Gastroesophageal sphincter (tissue), 4 donors: ENCODE measurements around the gene DYNLT4. TPM values are rescaled to one million over a fixed set of nuclear protein-coding genes. Genes with fewer than 3 reads are reported as not detected.

Source experiments
- ATAC-seq: fragments of 150-250 bp; one replicate; pipeline ENCODE4 v1.9.1; 2016; ENCODE audit warnings: mild to moderate bottlenecking, moderate library complexity
- H3K27ac ChIP-seq, 4 donors: fragments of 200-600 bp; sonication (generic) in 3 of 4; 1 replicate in 3 of 4; 2 replicates in 1 of 4; pipeline ENCODE4 v1.5.1; 2016 to 2019
- H3K27me3 ChIP-seq: fragments of 200-600 bp; sonication (generic); one replicate; pipeline ENCODE4 v1.5.1; 2019
- H3K36me3 ChIP-seq, 2 donors: fragments of 200-600 bp; sonication (generic); one replicate each; pipeline ENCODE4 v1.5.1; 2019; ENCODE audit warnings: control low read depth in 1 of 2
- H3K4me1 ChIP-seq, 3 donors: fragments of 200-600 bp; sonication (generic); 1 replicate in 2 of 3; 2 replicates in 1 of 3; pipeline ENCODE4 v1.5.1; 2016 to 2019; ENCODE audit warnings: control low read depth in 2 of 3
- H3K4me3 ChIP-seq, 2 donors: fragments of 200-600 bp; sonication (generic); one replicate each; pipeline ENCODE4 v1.5.1; 2019; ENCODE audit warnings: mild to moderate bottlenecking in 1 of 2, moderate library complexity in 1 of 2
- H3K9me3 ChIP-seq, 3 donors: fragments of 200-600 bp; sonication (generic); one replicate each; pipeline ENCODE4 v1.5.1; 2017 to 2019; ENCODE audit warnings: control low read depth in 2 of 3
- EP300 ChIP-seq: sonication (generic); formaldehyde crosslinking; IDR thresholded peaks from one replicate; pipeline ENCODE4 v1.6.1; 2017; ENCODE audit warnings: antibody characterized with exemption, mild to moderate bottlenecking
- POLR2A ChIP-seq, 2 donors: fragments of 450-650 bp; IDR thresholded peaks; one replicate each; pipeline ENCODE4 v1.6.1; 2017; ENCODE audit warnings: antibody characterized with exemption in 2 of 2, mild to moderate bottlenecking in 2 of 2, moderate library complexity in 1 of 2
- POLR2AphosphoS5 ChIP-seq: sonication (generic); formaldehyde crosslinking; IDR thresholded peaks from one replicate; pipeline ENCODE4 v1.6.1; 2017; ENCODE audit warnings: antibody characterized with exemption
- WGBS, 2 donors: methylation state at CpG; one replicate each; pipeline ENCODE4 v1.1.5; 2018; ENCODE audit warnings: low coverage in 1 of 2; 5-methylcytosine and 5-hydroxymethylcytosine counted together
- total RNA-seq, 4 donors: library from RNA; depleted of rRNA; stranded (reverse); fragments of >200 nt; gene quantifications; one replicate each; pipeline ENCODE4 v1.1.0, GENCODE V29; 2016
- TF ChIP-seq, protein P1 (sequence below), 4 experiments: fragments of 200-600 bp in 2 of 4; fragments of 450-650 bp in 2 of 4; sonication (generic) in 1 of 4; IDR thresholded peaks; one replicate each; pipeline ENCODE4 v1.5.1; 2017 to 2019; ENCODE audit warnings: antibody characterized with exemption in 4 of 4, mild to moderate bottlenecking in 2 of 4, moderate library complexity in 2 of 4

Gene DYNLT4
- total RNA-seq, 4 donors from 2014 or later: 1.4 TPM; not detected in 3

- Histone ChIP-seq H3K27me3 (no peaks in the 10 kb centered on the region), H3K27ac (peak overlapping the region in 3 of 4 donors; percentile 33 to 79 (median 73)), H3K36me3 (peaks cover 0 to under 1% of the 10 kb centered on the region in 2 donors), H3K9me3 (no peaks in the 10 kb centered on the region), H3K4me3 (peak overlapping the region in 1 of 2 donors; percentile 62), H3K4me1 (peaks cover 0 to 36% (median 18%) of the 10 kb centered on the region in 3 donors)
- TF ChIP-seq EP300 (no peak), POLR2A (IDR thresholded peaks at IDR 0.05) (no peak), POLR2AphosphoS5 (no peak)
- TF ChIP-seq, protein P1, sequence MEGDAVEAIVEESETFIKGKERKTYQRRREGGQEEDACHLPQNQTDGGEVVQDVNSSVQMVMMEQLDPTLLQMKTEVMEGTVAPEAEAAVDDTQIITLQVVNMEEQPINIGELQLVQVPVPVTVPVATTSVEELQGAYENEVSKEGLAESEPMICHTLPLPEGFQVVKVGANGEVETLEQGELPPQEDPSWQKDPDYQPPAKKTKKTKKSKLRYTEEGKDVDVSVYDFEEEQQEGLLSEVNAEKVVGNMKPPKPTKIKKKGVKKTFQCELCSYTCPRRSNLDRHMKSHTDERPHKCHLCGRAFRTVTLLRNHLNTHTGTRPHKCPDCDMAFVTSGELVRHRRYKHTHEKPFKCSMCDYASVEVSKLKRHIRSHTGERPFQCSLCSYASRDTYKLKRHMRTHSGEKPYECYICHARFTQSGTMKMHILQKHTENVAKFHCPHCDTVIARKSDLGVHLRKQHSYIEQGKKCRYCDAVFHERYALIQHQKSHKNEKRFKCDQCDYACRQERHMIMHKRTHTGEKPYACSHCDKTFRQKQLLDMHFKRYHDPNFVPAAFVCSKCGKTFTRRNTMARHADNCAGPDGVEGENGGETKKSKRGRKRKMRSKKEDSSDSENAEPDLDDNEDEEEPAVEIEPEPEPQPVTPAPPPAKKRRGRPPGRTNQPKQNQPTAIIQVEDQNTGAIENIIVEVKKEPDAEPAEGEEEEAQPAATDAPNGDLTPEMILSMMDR (IDR thresholded peaks at IDR 0.05): no peak
- no peak for ATAC-seq
- 50 to 67% methylated on average over 2 of the region's 9 CpGs for WGBS, 2 donors
Measured at GRCh38 chr1:44786841-44787426, 20.2 kb downstream of the DYNLT4 start.

DNA sequence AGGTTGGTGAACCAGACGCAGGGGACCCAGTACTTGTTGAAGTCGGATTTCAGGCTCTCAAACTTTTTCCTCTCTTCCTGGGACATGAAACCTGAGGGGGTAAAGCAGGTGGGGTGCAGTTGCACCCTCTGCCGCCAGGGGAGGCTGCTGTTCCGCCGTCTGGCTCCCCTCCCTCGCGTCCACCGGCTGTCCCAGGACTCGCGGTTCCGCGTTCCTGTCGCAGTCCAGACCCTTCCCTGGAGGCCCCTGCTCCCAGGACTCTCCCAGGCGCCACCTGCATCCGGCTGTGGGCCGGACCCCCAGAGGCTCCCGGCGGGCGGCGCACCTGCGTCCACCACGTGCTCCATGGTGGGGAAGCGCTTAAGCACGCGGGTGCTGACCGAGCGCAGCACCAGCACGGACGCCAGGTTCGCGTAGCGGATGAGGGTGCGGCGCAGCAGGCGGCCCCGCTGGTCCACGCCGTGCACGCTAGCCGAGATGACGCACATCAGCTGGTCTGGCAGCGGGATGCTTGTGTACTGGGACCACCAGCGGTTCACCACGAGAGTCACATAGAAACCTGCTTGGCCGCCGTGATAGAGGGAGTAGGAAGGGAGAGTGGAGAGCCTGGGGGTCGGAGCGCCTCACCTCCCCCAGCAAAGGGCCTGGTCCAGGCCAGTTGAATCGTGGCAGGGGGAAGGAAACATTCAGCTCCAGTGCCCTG lies 20.9 kb downstream of the DYNLT4 start:
- 6% methylated on average over 3 of the region's 49 CpGs; no CpG with 5 or more reads in 1 of the 2 donors for WGBS, 2 donors
- ATAC-seq: peak; percentile 80
- Histone ChIP-seq H3K27me3 (no peaks in the 10 kb centered on the region), H3K36me3 (peaks cover 0 to 7% of the 10 kb centered on the region in 2 donors), H3K9me3 (no peaks in the 10 kb centered on the region), H3K27ac (peak overlapping the region in 3 of 4 donors; percentile 33 to 79 (median 73)), H3K4me3 (peak overlapping the region; percentile 29 to 62), H3K4me1 (peaks cover 0 to 36% (median 18%) of the 10 kb centered on the region in 3 donors)
- no peak for TF ChIP-seq EP300
- TF ChIP-seq POLR2A (IDR thresholded peaks at IDR 0.05): peak in 1 of 2 donors; percentile 14
- TF ChIP-seq, protein P1 (IDR thresholded peaks at IDR 0.05): peak; percentile 98 to 100 (median 99)
- TF ChIP-seq POLR2AphosphoS5: peak; percentile 11

- Histone ChIP-seq H3K36me3 (peaks cover 0 to 14% of the 10 kb centered on the region in 2 donors), H3K27ac (peak overlapping the region in 3 of 4 donors; percentile 33 to 79 (median 73)), H3K4me3 (peak overlapping the region in 1 of 2 donors; percentile 62), H3K27me3 (no peaks in the 10 kb centered on the region), H3K9me3 (no peaks in the 10 kb centered on the region), H3K4me1 (peaks cover 0 to 36% (median 18%) of the 10 kb centered on the region in 3 donors)
- ATAC-seq: no peak
- 34 to 60% methylated on average over 3 to 11 of the region's 11 CpGs for WGBS, 2 donors
- no peak for TF ChIP-seq EP300
- TF ChIP-seq, protein P1 (IDR thresholded peaks at IDR 0.05): no peak
- no peak for TF ChIP-seq POLR2AphosphoS5
- no peak for TF ChIP-seq POLR2A (IDR thresholded peaks at IDR 0.05)
Measured at GRCh38 chr1:44785501-44786137, 21.5 kb downstream of the DYNLT4 start.

DNA sequence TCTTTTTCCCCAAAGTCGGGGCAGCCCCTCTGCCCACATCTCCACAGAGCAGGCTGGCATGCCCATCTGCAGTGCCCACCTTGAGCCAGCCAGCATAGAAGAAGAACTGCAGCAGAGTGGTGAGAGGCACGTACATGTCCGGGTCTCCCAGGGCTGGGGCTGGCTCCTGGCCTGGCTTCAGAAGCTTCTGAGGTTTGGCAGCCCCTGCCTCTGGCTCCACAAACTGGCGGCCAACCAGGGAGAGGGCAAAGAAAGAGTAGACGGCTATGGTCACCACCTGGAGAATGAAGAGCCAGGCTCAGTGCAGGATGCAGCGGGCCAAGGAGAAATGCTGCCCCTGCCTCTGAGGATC lies 22.1 kb downstream of the DYNLT4 start:
- Histone ChIP-seq H3K4me3 (no peak overlapping the region), H3K27ac (peak overlapping the region in 1 of 4 donors; percentile 72), H3K9me3 (no peaks in the 10 kb centered on the region), H3K36me3 (peaks cover 0 to 20% of the 10 kb centered on the region in 2 donors), H3K27me3 (no peaks in the 10 kb centered on the region), H3K4me1 (peaks cover 0 to 36% (median 18%) of the 10 kb centered on the region in 3 donors)
- TF ChIP-seq POLR2AphosphoS5 (no peak), POLR2A (IDR thresholded peaks at IDR 0.05) (no peak), EP300 (no peak)
- TF ChIP-seq, protein P1 (IDR thresholded peaks at IDR 0.05): no peak
- WGBS, 2 donors: no CpG with 5 or more reads among the region's 6 CpGs
- no peak for ATAC-seq
